Nephron progenitor cell (in vitro differentiated cells): ENCODE data around the gene CARMIL1.

ENCODE experiments used
- DNase-seq: peaks from one replicate; pipeline ENCODE4 v3.0.0; 2021
- H3K27ac Mint-ChIP-seq: 2 replicates; pipeline ENCODE4 v1.8.0; 2021; ENCODE audit warnings: mild to moderate bottlenecking, moderate library complexity, mixed read lengths
- H3K27me3 Mint-ChIP-seq: 2 replicates; pipeline ENCODE4 v1.8.0; 2021; ENCODE audit warnings: mild to moderate bottlenecking, low read depth, mixed read lengths; ENCODE audit not compliant: poor library complexity
- H3K36me3 Mint-ChIP-seq: 2 replicates; pipeline ENCODE4 v1.8.0; 2021; ENCODE audit warnings: low read depth, mixed read lengths
- H3K4me1 Mint-ChIP-seq: 2 replicates; pipeline ENCODE4 v1.8.0; 2021; ENCODE audit warnings: mixed read lengths
- H3K4me3 Mint-ChIP-seq: 2 replicates; pipeline ENCODE4 v1.8.0; 2021; ENCODE audit warnings: mild to moderate bottlenecking, moderate library complexity, mixed read lengths
- H3K9me3 Mint-ChIP-seq: 2 replicates; pipeline ENCODE4 v1.8.0; 2021; ENCODE audit warnings: mild to moderate bottlenecking, moderate library complexity, mixed read lengths
- CTCF ChIP-seq: fragments of 200-600 bp; sonication (generic); IDR thresholded peaks from 2 replicates; pipeline ENCODE4 v1.5.0; 2021; ENCODE audit warnings: antibody characterized with exemption

The CARMIL1 gene

GRCh38 chr6:25329161-25329817 lies 50.1 kb downstream of the CARMIL1 start:
- peaks cover 3% of the 10 kb centered on the region for H3K27me3 Mint-ChIP-seq
- no peak overlapping the region for H3K27ac Mint-ChIP-seq
- H3K4me3 Mint-ChIP-seq, result no peak overlapping the region
- H3K9me3 Mint-ChIP-seq, result no peaks in the 10 kb centered on the region
- no peak for DNase-seq
- no peaks in the 10 kb centered on the region for H3K36me3 Mint-ChIP-seq
- H3K4me1 Mint-ChIP-seq, result peaks cover 4% of the 10 kb centered on the region
- no peak for TF ChIP-seq CTCF

- peaks cover 3% of the 10 kb centered on the region for H3K27me3 Mint-ChIP-seq
- no peak overlapping the region for H3K4me3 Mint-ChIP-seq
- no peaks in the 10 kb centered on the region for H3K4me1 Mint-ChIP-seq
- no peaks in the 10 kb centered on the region for H3K9me3 Mint-ChIP-seq
- no peaks in the 10 kb centered on the region for H3K36me3 Mint-ChIP-seq
- DNase-seq, result no peak
- H3K27ac Mint-ChIP-seq, result no peak overlapping the region
- TF ChIP-seq CTCF, result no peak
These were observed 50.8 kb downstream of the CARMIL1 start for GRCh38 chr6:25329982-25330381.

GRCh38 chr6:25330796-25331685 lies 51.9 kb downstream of the CARMIL1 start:
- H3K27me3 Mint-ChIP-seq, result peaks cover 3% of the 10 kb centered on the region
- no peaks in the 10 kb centered on the region for H3K4me1 Mint-ChIP-seq
- DNase-seq, result no peak
- TF ChIP-seq CTCF, result no peak
- H3K9me3 Mint-ChIP-seq, result no peaks in the 10 kb centered on the region
- no peak overlapping the region for H3K27ac Mint-ChIP-seq
- no peaks in the 10 kb centered on the region for H3K36me3 Mint-ChIP-seq
- no peak overlapping the region for H3K4me3 Mint-ChIP-seq

GRCh38 chr6:25332165-25332564 lies 53.0 kb downstream of the CARMIL1 start:
- Mint-ChIP-seq H3K4me1 (no peaks in the 10 kb centered on the region), H3K9me3 (no peaks in the 10 kb centered on the region), H3K27me3 (peaks cover 3% of the 10 kb centered on the region), H3K36me3 (no peaks in the 10 kb centered on the region), H3K4me3 (no peak overlapping the region), H3K27ac (no peak overlapping the region)
- TF ChIP-seq CTCF, result no peak
- DNase-seq, result no peak

GRCh38 chr6:25332655-25333071 lies 53.5 kb downstream of the CARMIL1 start:
- Mint-ChIP-seq H3K4me1 (no peaks in the 10 kb centered on the region), H3K36me3 (no peaks in the 10 kb centered on the region), H3K9me3 (no peaks in the 10 kb centered on the region), H3K27ac (no peak overlapping the region), H3K4me3 (no peak overlapping the region), H3K27me3 (peaks cover 3% of the 10 kb centered on the region)
- TF ChIP-seq CTCF, result no peak
- DNase-seq, result no peak
